Activated CD8-positive, alpha-beta T cell treated with anti-CD3 and anti-CD28 coated beads for 36 hours (primary cell): ENCODE results near the gene PPP2R3B. TPM values are rescaled to one million over a fixed set of nuclear protein-coding genes. Genes with fewer than 3 reads are reported as not detected.
"Not testable (repeated sequence)": the region's sequence is repeated elsewhere in the genome, so short reads cannot be mapped to it uniquely, and the experiment has no call there.

Experiments used
- ATAC-seq: fragments of 200-7000 bp; cut with Tn5 transposase; one replicate; pipeline ENCODE4 v1.10.0; 2021; ENCODE audit warnings: mild to moderate bottlenecking, moderate library complexity
- CTCF ChIA-PET: fragments of 350-600 bp; sonication (Branson Sonifier 250); formaldehyde crosslinking; loops from one replicate; lab custom pipeline; 2021; ENCODE audit warnings: antibody characterized with exemption; lab: Charles Lee
- POLR2A ChIA-PET: fragments of 350-600 bp; sonication (Branson Sonifier 250); formaldehyde crosslinking; loops from one replicate; lab custom pipeline; 2021; ENCODE audit warnings: antibody characterized with exemption; lab: Charles Lee
- DNase-seq: peaks from one replicate; pipeline ENCODE4 v3.0.0-alpha.2; 2020
- H3K27ac Mint-ChIP-seq: one replicate; pipeline ENCODE4 v1.8.0; 2021; ENCODE audit warnings: mild to moderate bottlenecking, mixed read lengths
- H3K27me3 Mint-ChIP-seq: one replicate; pipeline ENCODE4 v1.8.0; 2021; ENCODE audit warnings: mixed read lengths
- H3K36me3 Mint-ChIP-seq: one replicate; pipeline ENCODE4 v1.8.0; 2021; ENCODE audit warnings: low read depth, mixed read lengths
- H3K4me1 Mint-ChIP-seq: one replicate; pipeline ENCODE4 v1.8.0; 2021; ENCODE audit warnings: low read depth, mixed read lengths
- H3K4me3 Mint-ChIP-seq: one replicate; pipeline ENCODE4 v1.8.0; 2021; ENCODE audit warnings: mild to moderate bottlenecking, moderate library complexity, mixed read lengths
- H3K9me3 Mint-ChIP-seq: one replicate; pipeline ENCODE4 v1.8.0; 2021; ENCODE audit warnings: mixed read lengths
- CTCF ChIP-seq: fragments of 200-600 bp; IDR thresholded peaks from one replicate; pipeline ENCODE4 v1.8.0; 2022; ENCODE audit warnings: antibody characterized with exemption, mild to moderate bottlenecking
- intact Hi-C: fragments of 100-400 bp; cut with micrococcal nuclease; formaldehyde crosslinking; loops from one replicate; pipeline ENCODE4 v1.10.0; 2022
- total RNA-seq, 2 experiments: library from RNA; stranded (reverse); gene quantifications; one replicate each; pipeline ENCODE4 v1.2.3, GENCODE V29; 2021

The PPP2R3B gene
- total RNA-seq, 2 experiments from 2014 or later: 44.9 to 45.7 TPM

GRCh38 chrX:425056-425455, 38.3 kb upstream of the PPP2R3B start:
- Mint-ChIP-seq H3K27me3 (peaks cover 11% of the 10 kb centered on the region), H3K36me3 (no peaks in the 10 kb centered on the region), H3K4me3 (no peak overlapping the region), H3K4me1 (peaks cover 3% of the 10 kb centered on the region), H3K27ac (no peak overlapping the region), H3K9me3 (no peaks in the 10 kb centered on the region)
- intact Hi-C loops: no loop called here
- ChIA-PET CTCF (no interaction called here), POLR2A (no interaction called here)
- ATAC-seq: no peak
- DNase-seq: no peak
- no peak for TF ChIP-seq CTCF

DNA sequence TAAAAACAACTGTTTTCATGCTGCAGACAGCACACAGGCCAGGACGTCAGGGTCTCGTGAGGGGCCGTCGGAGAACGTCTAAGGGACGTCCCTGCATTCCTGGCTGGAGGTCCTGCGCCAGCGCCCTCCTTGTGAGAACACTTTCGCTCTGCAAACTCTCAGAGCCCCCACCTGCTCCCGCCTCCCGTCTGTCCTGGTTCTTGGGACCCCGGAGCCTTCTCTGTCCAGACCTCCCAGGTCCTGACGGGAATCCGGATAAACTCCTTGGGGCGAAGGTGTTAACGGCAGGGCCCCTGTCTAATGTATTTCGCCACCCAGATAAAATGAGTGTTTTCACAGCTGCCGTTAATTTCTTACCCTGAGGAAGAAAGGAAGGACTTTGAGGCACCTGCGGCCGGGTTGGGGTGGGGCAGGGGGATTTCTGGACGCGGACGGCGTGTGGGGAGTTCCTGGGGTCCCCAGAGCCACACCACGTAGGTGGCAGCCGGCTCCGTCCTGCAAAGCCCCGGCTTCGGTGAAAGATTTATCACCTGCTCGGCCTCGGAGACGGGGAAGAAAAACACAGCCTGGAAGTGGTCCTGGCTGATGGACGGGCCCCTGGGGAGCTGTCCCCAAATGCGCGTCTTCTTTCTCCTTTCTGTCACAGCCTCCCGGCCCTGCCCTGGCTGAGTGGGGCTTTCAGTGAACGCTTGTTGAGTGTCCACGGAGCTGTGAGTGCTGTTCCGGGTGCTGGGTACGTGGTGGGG, 35.1 kb upstream of the PPP2R3B start:
- ChIA-PET POLR2A (no interaction called here), CTCF (no interaction called here)
- peak; percentile 10 for ATAC-seq
- peaks cover 3% of the 10 kb centered on the region for H3K27me3 Mint-ChIP-seq
- no peaks in the 10 kb centered on the region for H3K4me1 Mint-ChIP-seq
- no peaks in the 10 kb centered on the region for H3K36me3 Mint-ChIP-seq
- H3K4me3 Mint-ChIP-seq: no peak overlapping the region
- no peak overlapping the region for H3K27ac Mint-ChIP-seq
- intact Hi-C loops: no loop called here
- no peak for TF ChIP-seq CTCF
- no peak for DNase-seq
- no peaks in the 10 kb centered on the region for H3K9me3 Mint-ChIP-seq

DNA sequence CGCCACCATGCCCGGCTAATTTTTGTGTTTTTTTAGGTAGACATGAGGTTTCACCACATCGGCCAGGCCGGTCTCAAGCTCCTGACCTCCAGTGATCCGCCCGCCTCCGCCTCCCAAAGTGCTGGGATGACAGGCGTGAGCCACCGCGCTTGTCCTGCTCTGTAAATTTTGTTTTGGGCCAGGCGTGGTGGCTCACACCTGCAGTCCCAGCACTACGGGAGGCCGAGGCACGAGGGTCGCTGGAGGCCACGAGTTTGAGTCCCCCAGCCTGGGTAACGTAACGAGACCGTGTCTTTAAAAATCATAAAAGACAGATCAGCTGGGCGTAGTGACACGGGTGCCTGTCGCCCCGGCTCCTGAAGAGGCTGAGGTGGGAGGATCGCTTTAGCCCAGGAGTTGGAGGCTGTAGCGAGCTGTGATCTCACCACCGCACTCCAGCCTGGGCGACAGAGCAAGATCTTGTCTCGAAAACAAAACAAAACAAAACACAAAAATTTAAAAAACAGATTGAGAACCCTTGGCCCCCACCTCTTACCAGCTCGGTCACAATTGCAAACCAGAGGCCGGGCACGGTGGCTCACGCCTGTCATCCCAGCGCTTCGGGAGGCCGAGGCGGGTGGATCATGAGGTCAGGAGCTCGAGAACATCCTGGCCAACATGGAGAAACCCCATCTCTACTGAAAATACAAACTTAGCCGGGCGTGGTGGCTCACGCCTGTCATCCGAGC, 34.0 kb upstream of the PPP2R3B start:
- POLR2A ChIA-PET: no interaction called here
- intact Hi-C loops: no loop called here

GRCh38 chrX:418927-419729, 32.4 kb upstream of the PPP2R3B start:
- Mint-ChIP-seq H3K27ac (no peak overlapping the region), H3K36me3 (no peaks in the 10 kb centered on the region), H3K4me3 (no peak overlapping the region), H3K4me1 (no peaks in the 10 kb centered on the region), H3K27me3 (peaks cover 3% of the 10 kb centered on the region), H3K9me3 (no peaks in the 10 kb centered on the region)
- TF ChIP-seq CTCF: no peak
- CTCF ChIA-PET: no interaction called here
- intact Hi-C loops: no loop called here
- DNase-seq: no peak
- no peak for ATAC-seq
- POLR2A ChIA-PET: no interaction called here

More for the DNA sequence above, 34.0 kb upstream of the PPP2R3B start:
- ATAC-seq: no peak
- CTCF ChIA-PET: no interaction called here
- DNase-seq: no peak
- Mint-ChIP-seq H3K4me3 (no peak overlapping the region), H3K27ac (no peak overlapping the region), H3K4me1 (no peaks in the 10 kb centered on the region), H3K36me3 (no peaks in the 10 kb centered on the region), H3K27me3 (peaks cover 3% of the 10 kb centered on the region), H3K9me3 (no peaks in the 10 kb centered on the region)
- TF ChIP-seq CTCF: no peak

- ATAC-seq, intact Hi-C loops, H3K36me3 Mint-ChIP-seq, H3K27me3 Mint-ChIP-seq, H3K4me3 Mint-ChIP-seq, H3K27ac Mint-ChIP-seq, CTCF ChIA-PET, DNase-seq, POLR2A ChIA-PET, H3K9me3 Mint-ChIP-seq, H3K4me1 Mint-ChIP-seq: not testable (repeated sequence)
Observed at GRCh38 chrX:415498-415897, 28.8 kb upstream of the PPP2R3B start.
